Endometrium (tissue), 2 donors: ENCODE results near the gene CYP2C18.
"Not testable (repeated sequence)": the region's sequence is repeated elsewhere in the genome, so short reads cannot be mapped to it uniquely, and the experiment has no call there.

Experiments
- FAIRE-seq: peaks from 2 replicates; lab custom pipeline; 2012; peaks lifted over from hg19 to GRCh38; lab: Jason Lieb, UNC
- donor health status: control.
- donor health status: control.

The CYP2C18 gene

GRCh38 chr10:94683214-94684054 is at the start of gene CYP2C18:
Gene CYP2C18, plus strand, starts transcription at chr10:94683729. Its CDS starts 91 bp downstream, at chr10:94683820.
- no peak for FAIRE-seq

- not testable (repeated sequence) for FAIRE-seq
These were observed 45.4 kb upstream of the CYP2C18 start for GRCh38 chr10:94638097-94638496.

- FAIRE-seq: no peak
These were observed 43.6 kb upstream of the CYP2C18 start for GRCh38 chr10:94639902-94640301.

GRCh38 chr10:94640562-94640961 is 43.0 kb upstream of the CYP2C18 start:
- FAIRE-seq: no peak

- FAIRE-seq: no peak
These were observed 42.0 kb upstream of the CYP2C18 start for GRCh38 chr10:94641480-94641879.

- FAIRE-seq: no peak
These were observed 39.2 kb upstream of the CYP2C18 start for GRCh38 chr10:94644352-94644751.

GRCh38 chr10:94645285-94645684 is 38.2 kb upstream of the CYP2C18 start:
- no peak for FAIRE-seq

GRCh38 chr10:94655201-94655600 is 28.3 kb upstream of the CYP2C18 start:
- not testable (repeated sequence) for FAIRE-seq

GRCh38 chr10:94663061-94663460 is 20.5 kb upstream of the CYP2C18 start:
- FAIRE-seq: not testable (repeated sequence)

- FAIRE-seq: no peak
These were observed 17.0 kb upstream of the CYP2C18 start for GRCh38 chr10:94666391-94667102.

- FAIRE-seq: no peak
These were observed 9.8 kb upstream of the CYP2C18 start for GRCh38 chr10:94673614-94674321.

- no peak for FAIRE-seq
These were observed 7.0 kb upstream of the CYP2C18 start for GRCh38 chr10:94676496-94676895.

GRCh38 chr10:94677691-94678090 is 5.8 kb upstream of the CYP2C18 start:
- FAIRE-seq: no peak

- FAIRE-seq: no peak
These were observed 5.1 kb upstream of the CYP2C18 start for GRCh38 chr10:94678475-94678874.

GRCh38 chr10:94680544-94680943 is 3.0 kb upstream of the CYP2C18 start:
- no peak for FAIRE-seq

- not testable (repeated sequence) for FAIRE-seq
These were observed 893 bp upstream of the CYP2C18 start for GRCh38 chr10:94682636-94683035.

- no peak for FAIRE-seq
These were observed 4.2 kb downstream of the CYP2C18 start for GRCh38 chr10:94687625-94688248.

GRCh38 chr10:94706089-94706488 is 22.6 kb downstream of the CYP2C18 start:
- no peak for FAIRE-seq

GRCh38 chr10:94710578-94710977 is 27.0 kb downstream of the CYP2C18 start:
- no peak for FAIRE-seq

GRCh38 chr10:94725871-94726270 is 42.3 kb downstream of the CYP2C18 start:
- no peak for FAIRE-seq

GRCh38 chr10:94735197-94735596 is 51.7 kb downstream of the CYP2C18 start:
- no peak for FAIRE-seq

GRCh38 chr10:94738588-94738987 is 55.1 kb downstream of the CYP2C18 start:
- no peak for FAIRE-seq
